Neural progenitor cell (in vitro differentiated cells): ENCODE results near the gene DYNLRB1. TPM values are rescaled to one million over a fixed set of nuclear protein-coding genes. Genes with fewer than 3 reads are reported as not detected.

Experiments used
- DNase-seq: peaks from one replicate; pipeline ENCODE4 v3.0.0-alpha.2; 2016; ENCODE audit warnings: low spot score
- H2AFZ ChIP-seq: fragments of 200-600 bp; sonication (generic); replicated peaks from 2 replicates; pipeline ENCODE4 v1.6.1; 2016; ENCODE audit warnings: antibody characterized with exemption
- H3F3A ChIP-seq: fragments of 200-600 bp; sonication (generic); 2 replicates; pipeline ENCODE4 v1.6.1; 2016; ENCODE audit warnings: antibody characterized with exemption, low read depth
- H3K27ac ChIP-seq: fragments of 200-600 bp; sonication (generic); 2 replicates; pipeline ENCODE4 v1.5.1; 2016; ENCODE audit warnings: mild to moderate bottlenecking
- H3K27me3 ChIP-seq: fragments of 200-600 bp; sonication (generic); 2 replicates; pipeline ENCODE4 v1.6.1; 2016; ENCODE audit warnings: mild to moderate bottlenecking, moderate library complexity
- H3K36me3 ChIP-seq: fragments of 200-600 bp; sonication (generic); 2 replicates; pipeline ENCODE4 v1.5.1; 2016
- H3K4me1 ChIP-seq: fragments of 200-600 bp; sonication (generic); 2 replicates; pipeline ENCODE4 v1.6.1; 2016; ENCODE audit warnings: mixed run types
- H3K4me2 ChIP-seq: fragments of 200-600 bp; sonication (generic); 2 replicates; pipeline ENCODE4 v1.6.1; 2016
- H3K4me3 ChIP-seq: fragments of 200-600 bp; sonication (generic); 2 replicates; pipeline ENCODE4 v1.5.1; 2016
- H3K79me2 ChIP-seq: fragments of 200-600 bp; sonication (generic); 2 replicates; pipeline ENCODE4 v1.6.1; 2016; ENCODE audit warnings: low read depth
- H3K9ac ChIP-seq: fragments of 200-600 bp; sonication (generic); 2 replicates; pipeline ENCODE4 v1.6.1; 2016
- H3K9me3 ChIP-seq: fragments of 200-600 bp; sonication (generic); 2 replicates; pipeline ENCODE4 v1.5.1; 2016; ENCODE audit warnings: low read depth
- H4K20me1 ChIP-seq: fragments of 200-600 bp; sonication (generic); 2 replicates; pipeline ENCODE4 v1.6.1; 2016; ENCODE audit warnings: low read depth
- H3K27ac Mint-ChIP-seq: 3 replicates; pipeline ENCODE4 v1.8.0; 2021; ENCODE audit warnings: mixed read lengths
- H3K27me3 Mint-ChIP-seq: 2 replicates; pipeline ENCODE4 v1.8.0; 2022; ENCODE audit warnings: low read depth, mild to moderate bottlenecking, inconsistent platforms, moderate library complexity, mixed read lengths; ENCODE audit not compliant: insufficient read depth
- H3K36me3 Mint-ChIP-seq: 3 replicates; pipeline ENCODE4 v1.8.0; 2021; ENCODE audit warnings: mixed read lengths
- H3K4me1 Mint-ChIP-seq: 3 replicates; pipeline ENCODE4 v1.8.0; 2021; ENCODE audit warnings: mixed read lengths
- H3K4me3 Mint-ChIP-seq: 3 replicates; pipeline ENCODE4 v1.8.0; 2021; ENCODE audit warnings: mild to moderate bottlenecking, moderate library complexity, mixed read lengths
- H3K9me3 Mint-ChIP-seq: 3 replicates; pipeline ENCODE4 v1.8.0; 2020; ENCODE audit warnings: mixed read lengths
- EZH2 ChIP-seq: fragments of 200-600 bp; sonication (generic); IDR thresholded peaks from 2 replicates; pipeline ENCODE4 v1.6.1; 2017; ENCODE audit warnings: antibody characterized with exemption, mild to moderate bottlenecking, moderate library complexity
- EZH2phosphoT487 ChIP-seq: fragments of 200-600 bp; sonication (generic); IDR thresholded peaks from 2 replicates; pipeline ENCODE4 v1.6.1; 2017; ENCODE audit warnings: antibody characterized with exemption
- total RNA-seq: library from RNA; depleted of rRNA; stranded (reverse); fragments of >200 nt; gene quantifications from 2 replicates; pipeline ENCODE4 v1.2.3, GENCODE V29; 2015; ENCODE audit warnings: low replicate concordance
- TF ChIP-seq, protein P1 (sequence below): fragments of 200-600 bp; sonication (generic); IDR thresholded peaks from 2 replicates; pipeline ENCODE4 v1.5.1; 2017; ENCODE audit warnings: antibody characterized with exemption, mild to moderate bottlenecking

The DYNLRB1 gene
- total RNA-seq, 1 donor from 2014 or later, result 73.1 TPM

DNA sequence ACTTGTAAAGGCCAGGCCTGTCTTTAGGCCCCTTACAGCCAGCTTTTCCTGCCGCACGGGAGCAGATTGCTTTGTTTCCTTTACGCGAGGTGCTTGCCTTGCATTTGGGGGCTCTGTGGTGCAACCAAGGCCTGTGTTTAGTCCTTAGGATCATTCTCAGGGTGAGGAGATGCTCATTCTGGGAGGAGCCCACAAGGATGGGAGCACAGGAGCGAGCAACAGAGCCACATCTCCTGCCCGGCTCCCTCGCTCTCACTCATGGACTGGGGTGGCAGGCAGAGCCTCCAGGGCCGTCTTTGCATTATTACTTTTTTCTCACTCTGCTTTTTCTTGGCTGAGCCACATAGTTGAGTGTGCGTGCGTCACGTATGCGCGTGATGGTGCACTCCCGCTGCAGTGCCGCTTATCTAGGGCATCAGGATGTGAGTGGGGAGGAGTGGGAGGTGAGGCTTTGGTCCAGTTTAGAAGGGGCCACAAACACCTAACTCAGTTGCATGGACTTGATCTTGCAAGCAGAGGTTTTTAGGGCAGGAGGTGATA is 19.1 kb downstream of the DYNLRB1 start:
- H3K27me3 Mint-ChIP-seq, result peaks cover 2% of the 10 kb centered on the region

GRCh38 chr20:34535857-34536256 is 19.6 kb downstream of the DYNLRB1 start:
- H3K4me3 Mint-ChIP-seq, result no peak overlapping the region
- peaks cover 33% of the 10 kb centered on the region for H3K36me3 Mint-ChIP-seq
- TF ChIP-seq EZH2phosphoT487 (no peak), EZH2 (no peak)
- TF ChIP-seq, protein P1, sequence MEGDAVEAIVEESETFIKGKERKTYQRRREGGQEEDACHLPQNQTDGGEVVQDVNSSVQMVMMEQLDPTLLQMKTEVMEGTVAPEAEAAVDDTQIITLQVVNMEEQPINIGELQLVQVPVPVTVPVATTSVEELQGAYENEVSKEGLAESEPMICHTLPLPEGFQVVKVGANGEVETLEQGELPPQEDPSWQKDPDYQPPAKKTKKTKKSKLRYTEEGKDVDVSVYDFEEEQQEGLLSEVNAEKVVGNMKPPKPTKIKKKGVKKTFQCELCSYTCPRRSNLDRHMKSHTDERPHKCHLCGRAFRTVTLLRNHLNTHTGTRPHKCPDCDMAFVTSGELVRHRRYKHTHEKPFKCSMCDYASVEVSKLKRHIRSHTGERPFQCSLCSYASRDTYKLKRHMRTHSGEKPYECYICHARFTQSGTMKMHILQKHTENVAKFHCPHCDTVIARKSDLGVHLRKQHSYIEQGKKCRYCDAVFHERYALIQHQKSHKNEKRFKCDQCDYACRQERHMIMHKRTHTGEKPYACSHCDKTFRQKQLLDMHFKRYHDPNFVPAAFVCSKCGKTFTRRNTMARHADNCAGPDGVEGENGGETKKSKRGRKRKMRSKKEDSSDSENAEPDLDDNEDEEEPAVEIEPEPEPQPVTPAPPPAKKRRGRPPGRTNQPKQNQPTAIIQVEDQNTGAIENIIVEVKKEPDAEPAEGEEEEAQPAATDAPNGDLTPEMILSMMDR, result no peak
- Histone ChIP-seq H3K27me3 (no peaks in the 10 kb centered on the region), H2AFZ (no peak overlapping the region), H3K4me3 (no peak overlapping the region), H3K4me2 (no peak overlapping the region), H3K27ac (no peak overlapping the region), H3K79me2 (peaks cover 4% of the 10 kb centered on the region), H3K4me1 (no peaks in the 10 kb centered on the region), H3K9ac (no peak overlapping the region), H4K20me1 (peaks cover 47% of the 10 kb centered on the region), H3F3A (peaks cover 3% of the 10 kb centered on the region), H3K36me3 (no peaks in the 10 kb centered on the region), H3K9me3 (no peaks in the 10 kb centered on the region)
- peaks cover 4% of the 10 kb centered on the region for H3K27me3 Mint-ChIP-seq
- no peak for DNase-seq
- no peaks in the 10 kb centered on the region for H3K9me3 Mint-ChIP-seq
- H3K4me1 Mint-ChIP-seq, result peaks cover 12% of the 10 kb centered on the region
- no peak overlapping the region for H3K27ac Mint-ChIP-seq

More for the DNA sequence above, 19.1 kb downstream of the DYNLRB1 start:
- Mint-ChIP-seq H3K27ac (no peak overlapping the region), H3K9me3 (no peaks in the 10 kb centered on the region), H3K4me3 (no peak overlapping the region), H3K36me3 (peaks cover 31% of the 10 kb centered on the region), H3K4me1 (peaks cover 16% of the 10 kb centered on the region)
- H3F3A ChIP-seq, result peaks cover 3% of the 10 kb centered on the region
- no peaks in the 10 kb centered on the region for H3K9me3 ChIP-seq
- H2AFZ ChIP-seq, result no peak overlapping the region
- TF ChIP-seq, protein P1, result no peak
- TF ChIP-seq EZH2, result no peak
- no peak for TF ChIP-seq EZH2phosphoT487
- peaks cover 52% of the 10 kb centered on the region for H4K20me1 ChIP-seq
- H3K27me3 ChIP-seq, result no peaks in the 10 kb centered on the region
- no peak overlapping the region for H3K27ac ChIP-seq
- H3K36me3 ChIP-seq, result no peaks in the 10 kb centered on the region
- no peak overlapping the region for H3K4me3 ChIP-seq
- no peak overlapping the region for H3K4me2 ChIP-seq
- no peak overlapping the region for H3K9ac ChIP-seq
- no peak for DNase-seq
- peaks cover 4% of the 10 kb centered on the region for H3K79me2 ChIP-seq
- no peaks in the 10 kb centered on the region for H3K4me1 ChIP-seq

GRCh38 chr20:34536798-34537394 is 20.7 kb downstream of the DYNLRB1 start:
- peak; percentile 65 for DNase-seq
- no peaks in the 10 kb centered on the region for H3K27me3 ChIP-seq
- peaks cover 37% of the 10 kb centered on the region for H3K36me3 Mint-ChIP-seq
- H4K20me1 ChIP-seq, result peaks cover 40% of the 10 kb centered on the region
- no peaks in the 10 kb centered on the region for H3K79me2 ChIP-seq
- H3K4me3 ChIP-seq, result no peak overlapping the region
- H3K27ac Mint-ChIP-seq, result no peak overlapping the region
- no peaks in the 10 kb centered on the region for H3K9me3 Mint-ChIP-seq
- H3K9me3 ChIP-seq, result no peaks in the 10 kb centered on the region
- no peak overlapping the region for H3K4me3 Mint-ChIP-seq
- TF ChIP-seq, protein P1, result peak; percentile 41
- TF ChIP-seq EZH2, result no peak
- H3K4me1 ChIP-seq, result no peaks in the 10 kb centered on the region
- H3K27me3 Mint-ChIP-seq, result peaks cover 4% of the 10 kb centered on the region
- H3K4me1 Mint-ChIP-seq, result peaks cover 6% of the 10 kb centered on the region
- no peaks in the 10 kb centered on the region for H3K36me3 ChIP-seq
- H2AFZ ChIP-seq, result no peak overlapping the region
- H3F3A ChIP-seq, result peaks cover 3% of the 10 kb centered on the region
- no peak overlapping the region for H3K27ac ChIP-seq
- no peak overlapping the region for H3K4me2 ChIP-seq
- H3K9ac ChIP-seq, result no peak overlapping the region
